ENCODE measurements around the gene LAMB3. TPM values are rescaled to one million over a fixed set of nuclear protein-coding genes. Genes with fewer than 3 reads are reported as not detected.

The LAMB3 gene
- total and polyA plus RNA-seq, 10 of the 15 experiments (the other 5 are each of a cell fraction or from before 2014, with no cell fraction given) = 0.04 to 1.8 (median 0.10) TPM; not detected in 1

DNA sequence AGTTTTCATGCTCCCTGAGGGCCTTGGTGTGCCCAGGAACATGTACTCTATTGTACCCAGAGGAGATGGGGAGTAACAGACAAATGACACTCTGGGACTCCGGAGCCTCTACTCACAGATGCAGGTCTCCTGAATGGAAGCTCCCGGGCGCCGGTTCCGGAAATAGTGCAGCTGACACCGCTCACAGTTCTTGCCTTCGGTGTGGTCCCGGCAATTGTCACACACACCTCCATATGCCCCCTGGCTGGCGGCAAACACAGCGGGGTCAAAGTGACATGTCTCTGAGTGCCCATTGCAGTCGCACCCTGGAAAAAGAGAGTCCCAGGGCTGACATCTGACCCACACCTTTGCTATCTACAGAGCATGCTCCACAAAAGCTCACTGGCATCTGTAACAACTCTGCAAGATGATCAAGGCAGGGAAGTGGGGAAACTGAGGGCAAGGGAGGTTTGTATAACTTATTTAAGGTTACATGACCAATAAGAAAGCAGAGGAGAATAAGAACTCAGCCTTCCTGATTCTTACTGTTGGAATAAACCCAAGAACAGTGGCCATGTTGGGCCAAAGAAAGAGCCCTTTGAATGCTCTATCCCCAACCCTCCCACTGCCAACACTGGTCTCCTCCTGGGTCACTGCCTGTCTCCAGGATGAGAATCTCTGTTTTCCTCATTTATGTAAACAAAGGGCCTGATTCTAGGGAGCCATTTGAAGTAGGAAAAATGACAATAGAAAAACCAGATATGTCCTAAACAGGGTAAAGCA lies 22.4 kb downstream of the LAMB3 start:
- ChIA-PET SMC1A (ENCODE audit: uncharacterized antibody, unreplicated experiment) (interaction anchor here (1.0 to 3.7 kb wide), 14 partner anchors 13 to 119 kb away, joined by 3 to 22 read pairs (median 4); no protein-coding TSS in a partner anchor), RAD21 (ENCODE audit: unreplicated experiment) (interaction anchor here (0.8 to 1.6 kb wide), 4 partner anchors 18 to 63 kb away, joined by 3 to 5 read pairs (median 4); no protein-coding TSS in a partner anchor), CTCF (interaction anchor here (1.1 to 13.9 kb wide), 14 partner anchors 13 to 118 kb away, joined by 3 to 211 read pairs (median 10); partner anchors contain the start of gene LAMB3), POLR2A (interaction anchor here (0.5 to 1.2 kb wide), 2 partner anchors 22 to 60 kb away, joined by 3 read pairs; no protein-coding TSS in a partner anchor)
- Histone ChIP-seq H4K20me1 (ENCODE audit: control insufficient read depth, insufficient read depth) (no peaks in the 10 kb centered on the region), H3K36me3 (ENCODE audit: control insufficient read depth in 2 of 2, insufficient read depth in 2 of 2, low read length in 1 of 2) (no peaks in the 10 kb centered on the region), H3K9me3 (replicated peaks; ENCODE audit: control insufficient read depth, insufficient read depth, low read length) (no peaks in the 10 kb centered on the region), H2AFZ (ENCODE audit: control insufficient read depth, low read depth, low read length) (no peak overlapping the region), H3K27me3 (replicated peaks in 1 of 2; ENCODE audit: control insufficient read depth in 2 of 2, insufficient read depth in 2 of 2, low read length in 1 of 2) (no peaks in the 10 kb centered on the region), H3K4me2 (ENCODE audit: control insufficient read depth, insufficient read depth) (no peak overlapping the region), H3K27ac (ENCODE audit: control insufficient read depth, insufficient read depth) (no peak overlapping the region), H3K4me3 (no peak overlapping the region), H3K4me1 (ENCODE audit: control insufficient read depth, insufficient read depth, low read length) (no peaks in the 10 kb centered on the region), H3K79me2 (ENCODE audit: control insufficient read depth, insufficient read depth, low read length) (no peaks in the 10 kb centered on the region), H3K9ac (ENCODE audit: control insufficient read depth, insufficient read depth, low read length) (no peak overlapping the region)
- no peak for TF ChIP-seq RAD21 (IDR thresholded peaks at IDR 0.05; ENCODE audit: insufficient read depth, low read depth, low read length)
- TF ChIP-seq CHD4 (IDR thresholded peaks at IDR 0.05) = no peak
- TF ChIP-seq TAF1 (IDR thresholded peaks at IDR 0.05; ENCODE audit: borderline replicate concordance, low read depth, low read length) = no peak
- TF ChIP-seq, protein P1, sequence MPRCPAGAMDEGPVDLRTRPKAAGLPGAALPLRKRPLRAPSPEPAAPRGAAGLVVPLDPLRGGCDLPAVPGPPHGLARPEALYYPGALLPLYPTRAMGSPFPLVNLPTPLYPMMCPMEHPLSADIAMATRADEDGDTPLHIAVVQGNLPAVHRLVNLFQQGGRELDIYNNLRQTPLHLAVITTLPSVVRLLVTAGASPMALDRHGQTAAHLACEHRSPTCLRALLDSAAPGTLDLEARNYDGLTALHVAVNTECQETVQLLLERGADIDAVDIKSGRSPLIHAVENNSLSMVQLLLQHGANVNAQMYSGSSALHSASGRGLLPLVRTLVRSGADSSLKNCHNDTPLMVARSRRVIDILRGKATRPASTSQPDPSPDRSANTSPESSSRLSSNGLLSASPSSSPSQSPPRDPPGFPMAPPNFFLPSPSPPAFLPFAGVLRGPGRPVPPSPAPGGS (IDR thresholded peaks at IDR 0.05; ENCODE audit: borderline replicate concordance, insufficient read depth, low read depth, low read length, poor library complexity, severe bottlenecking) = no peak
- TF ChIP-seq BACH1 (IDR thresholded peaks at IDR 0.05; ENCODE audit: borderline replicate concordance) = no peak
- no peak for FAIRE-seq
- in situ Hi-C loops (cut with MboI) = loop anchor here (10.0 kb wide), 1 partner anchor 55 kb away; no protein-coding TSS in a partner anchor
- no TSS peak for BruUV-seq (replicated peaks)
- no peak for ATAC-seq
- intact Hi-C loops (cut with micrococcal nuclease; ENCODE audit: unreplicated experiment) = loop anchor here (5.0 kb wide), 1 partner anchor 117 kb away; no protein-coding TSS in a partner anchor
- 60% methylated on average over 11 of the region's 11 CpGs for WGBS (ENCODE audit: insufficient coverage, insufficient replicate concordance, low lambda C conversion rate, missing lambda C conversion rate)
- no peak for DNase-seq (ENCODE audit: low read depth, low spot score)
